Measurements from ENCODE around the gene SLC38A10.

DNA sequence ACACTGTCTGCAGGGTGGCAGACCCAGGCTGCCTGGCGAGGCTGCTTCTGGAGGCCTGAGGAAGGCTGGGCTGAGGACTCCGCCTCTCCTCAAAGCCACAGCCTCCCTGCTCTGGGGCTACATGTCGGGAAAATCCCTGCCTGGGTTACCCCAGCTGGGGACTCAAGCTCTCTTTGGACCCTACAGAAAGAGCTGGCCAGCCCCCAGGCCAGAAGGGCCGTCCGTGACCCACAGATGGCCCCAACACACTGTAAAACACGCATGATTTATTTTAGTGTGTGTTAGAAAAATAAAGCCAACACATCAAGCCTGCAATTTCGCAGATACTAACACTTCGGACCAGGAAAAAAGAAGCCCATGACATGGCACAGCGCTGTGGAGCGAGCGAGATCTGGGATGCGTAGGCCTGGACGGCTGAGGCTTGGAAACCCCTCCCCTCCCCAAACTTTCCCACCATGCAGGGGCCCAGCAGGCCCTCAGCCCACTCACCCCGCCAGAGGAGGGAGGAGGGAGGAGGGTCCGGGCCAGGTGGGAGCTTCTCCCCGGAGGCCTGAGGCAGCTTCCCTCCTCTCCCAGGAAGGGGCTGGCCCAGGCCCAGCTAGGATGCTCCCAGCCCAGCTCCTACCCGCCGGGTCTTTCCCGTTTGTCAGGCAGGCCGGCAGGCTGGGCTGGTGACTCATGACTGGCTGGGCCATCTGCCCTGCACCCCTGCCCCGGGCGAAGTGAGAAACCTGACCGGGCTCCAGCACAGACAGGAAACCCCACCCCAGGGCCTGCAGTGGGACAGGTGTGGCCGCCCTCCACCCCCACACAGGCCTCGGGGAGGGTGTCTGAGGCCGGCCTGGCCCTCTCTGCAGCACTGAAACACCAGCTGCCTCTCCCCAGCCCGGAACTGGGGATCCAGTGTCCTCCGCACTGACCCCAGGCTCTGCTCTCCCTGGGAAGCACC, 34.1 kb upstream of the SLC38A10 start:
- TF ChIP-seq ZNF24 (IDR thresholded peaks at IDR 0.05) = no peak
- TF ChIP-seq TAF1 (IDR thresholded peaks at IDR 0.05; ENCODE audit: borderline replicate concordance, low read depth, low read length) = no peak
- TF ChIP-seq, protein P1, sequence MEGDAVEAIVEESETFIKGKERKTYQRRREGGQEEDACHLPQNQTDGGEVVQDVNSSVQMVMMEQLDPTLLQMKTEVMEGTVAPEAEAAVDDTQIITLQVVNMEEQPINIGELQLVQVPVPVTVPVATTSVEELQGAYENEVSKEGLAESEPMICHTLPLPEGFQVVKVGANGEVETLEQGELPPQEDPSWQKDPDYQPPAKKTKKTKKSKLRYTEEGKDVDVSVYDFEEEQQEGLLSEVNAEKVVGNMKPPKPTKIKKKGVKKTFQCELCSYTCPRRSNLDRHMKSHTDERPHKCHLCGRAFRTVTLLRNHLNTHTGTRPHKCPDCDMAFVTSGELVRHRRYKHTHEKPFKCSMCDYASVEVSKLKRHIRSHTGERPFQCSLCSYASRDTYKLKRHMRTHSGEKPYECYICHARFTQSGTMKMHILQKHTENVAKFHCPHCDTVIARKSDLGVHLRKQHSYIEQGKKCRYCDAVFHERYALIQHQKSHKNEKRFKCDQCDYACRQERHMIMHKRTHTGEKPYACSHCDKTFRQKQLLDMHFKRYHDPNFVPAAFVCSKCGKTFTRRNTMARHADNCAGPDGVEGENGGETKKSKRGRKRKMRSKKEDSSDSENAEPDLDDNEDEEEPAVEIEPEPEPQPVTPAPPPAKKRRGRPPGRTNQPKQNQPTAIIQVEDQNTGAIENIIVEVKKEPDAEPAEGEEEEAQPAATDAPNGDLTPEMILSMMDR (IDR thresholded peaks at IDR 0.05 in 2 of 3, conservative IDR thresholded peaks at IDR 0.05 in 1 of 3; ENCODE audit: control insufficient read depth in 2 of 3, extremely low read depth in 1 of 3, insufficient read depth in 1 of 3, low read depth in 3 of 3, low read length in 3 of 3) = no peak
- TF ChIP-seq BCL11A (IDR thresholded peaks at IDR 0.05; ENCODE audit: low read depth, low read length) = no peak
- TF ChIP-seq MEF2A (IDR thresholded peaks at IDR 0.05; ENCODE audit: insufficient read depth, low read depth, low read length) = no peak
- TF ChIP-seq KDM1A (IDR thresholded peaks at IDR 0.05; ENCODE audit: borderline replicate concordance) = no peak
- TF ChIP-seq, protein P2, sequence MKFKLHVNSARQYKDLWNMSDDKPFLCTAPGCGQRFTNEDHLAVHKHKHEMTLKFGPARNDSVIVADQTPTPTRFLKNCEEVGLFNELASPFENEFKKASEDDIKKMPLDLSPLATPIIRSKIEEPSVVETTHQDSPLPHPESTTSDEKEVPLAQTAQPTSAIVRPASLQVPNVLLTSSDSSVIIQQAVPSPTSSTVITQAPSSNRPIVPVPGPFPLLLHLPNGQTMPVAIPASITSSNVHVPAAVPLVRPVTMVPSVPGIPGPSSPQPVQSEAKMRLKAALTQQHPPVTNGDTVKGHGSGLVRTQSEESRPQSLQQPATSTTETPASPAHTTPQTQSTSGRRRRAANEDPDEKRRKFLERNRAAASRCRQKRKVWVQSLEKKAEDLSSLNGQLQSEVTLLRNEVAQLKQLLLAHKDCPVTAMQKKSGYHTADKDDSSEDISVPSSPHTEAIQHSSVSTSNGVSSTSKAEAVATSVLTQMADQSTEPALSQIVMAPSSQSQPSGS (IDR thresholded peaks at IDR 0.05; ENCODE audit: low read length) = no peak
- no peak for TF ChIP-seq YY1 (IDR thresholded peaks at IDR 0.05; ENCODE audit: low read depth, low read length)
